ENCODE results near the gene PRR23E.
A peak's percentile ranks its signal among the peaks of the same experiment; 100 is the strongest.

Gene PRR23E

DNA sequence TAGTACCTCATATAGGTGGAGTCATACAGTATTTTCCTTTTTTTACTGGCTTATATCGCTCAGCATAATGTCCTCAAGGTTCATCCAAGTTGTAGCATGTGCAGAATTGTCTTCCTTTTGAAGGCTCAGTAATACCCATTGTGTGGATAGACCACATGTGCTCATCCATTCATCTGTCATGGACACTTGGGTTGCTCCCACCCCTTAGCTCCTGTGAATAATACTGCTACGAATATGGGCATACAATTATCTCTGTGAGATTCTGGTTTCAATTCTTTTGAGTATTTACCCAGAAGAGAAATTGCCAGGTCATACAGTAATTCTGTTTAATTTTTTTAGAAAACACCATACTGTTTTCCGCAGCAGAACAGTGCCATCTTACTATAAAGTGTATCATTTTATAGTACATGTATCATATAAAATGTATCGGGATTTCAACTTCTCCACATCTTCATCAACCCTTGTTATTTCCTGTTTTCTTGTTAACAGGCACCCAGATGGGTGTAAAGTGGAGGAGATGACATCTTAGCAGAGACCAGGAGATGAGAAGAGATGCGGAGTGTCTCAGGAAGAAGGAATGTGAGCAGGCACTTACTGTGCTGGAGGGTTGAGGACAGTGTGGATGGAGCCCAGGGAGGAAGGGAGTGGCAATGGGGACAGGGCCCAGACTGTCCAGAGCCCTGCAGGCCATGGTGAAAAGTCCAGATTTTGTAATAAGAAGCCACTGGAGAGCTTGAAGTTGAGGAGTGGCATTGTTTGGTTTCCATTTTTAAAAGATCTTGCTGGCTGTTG is 27.0 kb upstream of the PRR23E start:
- no peak for DNase-seq

DNA sequence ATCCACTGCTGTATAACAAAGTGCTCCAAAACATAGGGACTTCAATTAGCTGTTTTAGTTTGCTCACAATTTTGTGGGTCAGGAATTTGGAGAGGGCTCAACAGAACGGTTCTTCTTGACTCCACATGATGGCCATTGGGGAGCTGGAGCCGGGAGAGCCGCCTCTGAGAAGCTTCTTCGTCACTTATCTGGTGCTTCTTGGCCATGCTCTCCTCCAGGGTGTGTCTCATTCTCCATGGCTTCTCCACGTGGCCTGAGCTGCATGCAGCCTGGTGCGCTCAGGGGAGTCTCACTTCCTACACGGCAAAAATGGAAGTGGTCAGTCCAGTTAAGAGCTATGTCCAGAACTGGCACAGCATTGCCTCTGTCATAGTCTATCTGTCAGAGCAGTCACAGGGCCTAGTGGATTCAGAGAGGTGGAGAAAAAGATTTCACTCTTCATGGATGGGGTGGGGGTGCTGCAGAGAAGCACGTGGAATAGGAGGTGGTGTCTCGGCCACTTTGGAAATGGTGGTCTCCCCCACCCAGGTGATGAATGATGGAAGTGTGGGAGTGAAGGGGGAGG is 26.3 kb upstream of the PRR23E start:
- DNase-seq = no peak

DNA sequence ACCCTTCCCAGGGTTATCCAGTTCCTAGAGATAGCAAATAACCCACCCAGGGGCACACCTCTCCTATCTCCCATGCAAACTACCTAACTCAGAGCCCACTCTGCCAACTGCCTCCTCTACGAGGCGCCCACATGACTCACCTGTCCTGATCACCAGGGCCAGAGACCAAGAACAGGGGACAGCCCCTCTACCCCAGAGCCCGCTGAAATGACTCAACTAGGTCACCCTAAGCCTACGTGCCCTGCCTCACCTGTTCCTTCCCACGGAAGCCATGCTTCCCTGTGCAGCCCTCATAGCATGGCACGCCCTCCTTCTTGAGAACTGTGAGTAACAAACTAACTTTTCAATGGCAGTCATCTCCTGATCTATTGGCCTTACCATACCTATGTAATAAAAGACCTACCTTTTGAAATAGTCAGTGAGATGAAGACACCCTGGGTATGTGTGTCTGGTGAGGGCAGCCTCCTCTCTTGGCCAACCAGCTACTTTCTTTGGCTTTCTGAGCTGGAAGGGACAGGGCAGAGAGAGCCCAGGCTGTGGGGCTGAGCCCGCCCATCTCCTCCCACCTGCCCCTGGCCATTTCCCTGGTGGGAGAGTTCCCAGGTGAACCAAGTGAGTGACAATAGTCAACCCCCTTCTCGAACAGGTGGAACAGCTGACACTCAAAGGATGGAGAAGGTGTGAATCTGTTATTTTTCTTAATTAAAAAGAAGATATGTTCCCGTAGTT is 25.5 kb upstream of the PRR23E start:
- DNase-seq = peak in 1 of 2 donors; percentile 4

DNA sequence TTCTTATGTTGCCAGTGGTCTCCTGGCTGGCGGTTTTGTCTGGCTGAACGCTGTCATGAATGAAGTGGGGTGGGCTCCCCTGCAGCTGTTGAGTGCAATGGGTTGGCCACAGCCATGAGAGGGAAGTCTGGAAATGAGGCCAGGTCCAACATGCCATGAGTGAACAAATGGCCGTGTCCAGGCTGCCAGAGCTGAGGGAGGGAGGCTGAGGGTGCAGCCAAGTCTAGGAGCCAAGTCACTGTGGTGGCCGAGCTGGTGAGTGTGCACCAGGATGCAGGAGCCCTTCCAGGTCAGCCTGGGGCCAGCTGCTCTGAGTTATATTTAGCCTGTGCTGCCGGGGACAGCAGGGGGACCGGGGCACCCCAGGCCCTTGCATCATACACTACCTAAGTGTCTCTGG is 24.7 kb upstream of the PRR23E start:
- no peak for DNase-seq

DNA sequence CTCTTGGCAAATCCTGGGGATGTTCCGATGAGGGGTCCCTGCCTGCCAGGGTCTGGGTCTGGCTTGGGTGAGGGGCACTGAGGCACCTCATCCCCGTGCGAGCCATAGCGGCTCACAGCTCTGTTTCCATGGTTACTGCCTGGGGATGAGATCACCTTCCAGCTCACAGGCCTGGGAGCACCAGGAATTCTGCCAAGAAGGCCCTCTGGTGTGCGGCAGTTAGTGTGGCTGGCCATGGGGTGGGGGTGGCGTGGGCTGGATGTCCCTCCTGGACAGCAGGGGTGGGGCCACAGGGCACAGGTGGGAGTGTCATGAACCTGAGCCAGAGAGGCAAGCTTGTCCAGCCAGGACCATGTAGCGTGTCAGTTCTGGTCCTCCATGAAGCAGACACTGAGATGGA is 22.1 kb upstream of the PRR23E start:
- no peak for DNase-seq

DNA sequence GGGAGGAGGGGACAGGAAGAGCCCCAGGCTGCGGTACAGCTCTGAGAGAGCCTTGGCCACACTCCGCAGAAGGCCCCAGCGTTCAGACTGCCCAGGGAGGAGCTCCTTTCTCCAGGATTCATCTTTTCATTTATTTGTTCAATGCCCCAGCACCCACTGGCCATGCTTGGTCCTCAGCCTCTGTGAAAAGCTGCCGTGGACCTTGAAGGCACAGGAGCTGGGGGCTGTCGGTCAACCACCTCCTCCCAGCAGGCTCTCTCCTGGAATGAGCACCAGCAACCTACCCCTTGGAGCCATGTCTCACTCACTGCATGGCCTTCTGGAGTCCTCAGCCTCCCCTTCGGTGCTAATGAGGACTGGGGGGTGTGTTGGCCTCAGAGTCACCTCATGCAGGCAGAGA is 21.6 kb upstream of the PRR23E start:
- DNase-seq = no peak

DNA sequence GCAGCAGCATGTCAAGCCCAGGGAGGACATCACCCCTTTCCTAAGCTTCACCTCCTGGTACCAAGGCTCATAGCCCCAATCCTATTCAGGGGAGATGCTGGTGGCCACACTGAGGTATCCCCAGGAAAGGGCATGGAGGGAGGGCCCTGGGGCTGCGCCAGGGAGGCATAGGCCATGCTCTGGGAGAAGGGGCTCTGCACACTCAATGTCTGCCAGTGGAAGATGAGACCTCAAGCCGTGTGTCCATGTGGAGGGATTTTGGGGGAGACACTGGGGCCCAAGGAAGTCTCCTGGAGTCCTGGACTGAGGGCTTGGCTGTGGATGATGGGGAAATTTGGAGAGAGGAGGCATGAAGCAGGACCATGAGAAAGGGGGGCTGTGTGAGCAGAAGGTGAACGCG is 21.2 kb upstream of the PRR23E start:
- DNase-seq = peak in 1 of 2 donors; percentile 2

DNA sequence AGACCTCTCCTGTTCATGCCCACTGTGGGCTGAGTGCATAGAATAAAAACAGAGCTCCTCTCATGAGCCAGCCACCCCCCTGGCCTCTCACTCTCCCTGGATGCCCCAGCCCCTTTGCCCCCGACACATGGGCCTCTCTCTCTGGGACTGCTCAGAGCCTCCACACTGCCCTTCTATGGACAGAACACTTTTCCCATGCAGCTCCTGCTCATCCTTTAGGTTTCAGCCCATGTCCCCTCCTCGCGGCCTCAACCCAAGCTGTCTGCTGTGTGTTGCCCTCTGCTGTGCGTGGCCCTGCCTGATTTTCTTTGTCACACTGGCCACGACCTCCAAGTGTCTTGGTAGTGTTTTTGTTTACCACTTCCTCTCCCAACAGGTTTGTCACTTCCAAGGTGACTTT is 20.7 kb upstream of the PRR23E start:
- peak in 1 of 2 donors; percentile 1 for DNase-seq

DNA sequence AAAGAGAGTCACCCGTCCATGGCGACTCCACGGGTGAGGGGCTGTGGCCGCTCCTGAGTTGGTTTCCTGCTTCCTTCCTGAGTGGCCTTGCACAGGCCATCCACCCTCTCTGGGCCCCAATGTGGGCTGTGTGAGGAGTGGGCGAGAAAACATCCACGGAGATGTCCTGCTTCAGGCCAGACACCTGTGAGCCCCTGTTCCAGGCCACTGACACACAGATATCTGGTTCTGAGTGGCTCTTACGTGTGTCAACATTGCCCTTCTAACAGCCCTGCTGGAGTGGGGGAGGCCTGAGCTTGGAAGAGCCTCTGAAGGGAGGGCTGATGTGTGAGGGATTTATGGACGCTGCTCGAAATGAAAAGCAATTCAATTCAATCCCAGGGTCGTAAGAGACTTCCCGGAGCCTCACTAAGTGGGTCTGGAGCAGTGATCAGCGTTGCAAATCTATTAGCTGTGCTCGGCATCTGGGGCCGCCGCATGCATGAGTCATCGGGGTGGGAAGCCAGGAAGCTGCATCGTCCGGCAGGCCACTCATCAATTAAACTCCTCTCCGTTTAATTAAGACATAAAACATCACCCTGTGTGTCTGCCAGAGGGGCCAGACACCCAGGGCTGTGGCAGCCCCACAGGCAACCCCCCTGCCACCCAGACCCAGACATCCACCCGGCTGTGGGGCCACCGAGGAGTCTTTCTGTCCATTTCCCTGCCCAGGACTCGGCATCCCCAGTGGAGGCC is 20.0 kb upstream of the PRR23E start:
- peak in 1 of 2 donors; percentile 2 for DNase-seq

DNA sequence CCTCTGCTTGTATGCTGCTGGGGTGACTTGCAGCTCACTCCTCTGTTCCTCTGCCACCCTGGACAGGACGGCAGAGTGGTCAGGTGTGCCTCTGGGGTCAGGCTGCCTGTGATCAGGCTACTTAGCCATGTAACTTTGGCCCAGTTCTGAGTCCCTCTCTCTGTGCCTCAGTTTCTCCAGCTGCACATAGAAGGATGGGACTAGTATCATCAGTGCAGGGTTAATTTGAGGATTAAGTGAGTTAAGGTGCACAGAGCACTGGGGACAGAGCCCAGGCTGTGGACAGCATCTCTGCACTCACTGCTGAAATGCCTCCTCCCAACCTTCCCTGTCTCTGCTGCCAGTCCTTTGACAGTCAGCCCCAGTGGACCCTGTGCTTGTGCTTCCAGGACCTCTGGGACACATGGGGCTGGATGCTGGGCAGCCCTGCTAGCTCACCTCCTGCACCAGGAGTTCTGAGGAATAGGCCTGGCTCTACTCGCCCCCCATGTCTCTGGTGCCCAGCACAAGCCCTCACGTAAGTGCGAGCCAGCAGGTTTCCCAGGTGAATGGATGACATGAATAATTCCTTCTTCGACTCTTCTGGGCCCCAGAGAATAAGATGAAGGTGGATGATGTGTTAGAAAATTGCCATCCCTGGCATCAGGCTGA is 19.3 kb upstream of the PRR23E start:
- DNase-seq = no peak

DNA sequence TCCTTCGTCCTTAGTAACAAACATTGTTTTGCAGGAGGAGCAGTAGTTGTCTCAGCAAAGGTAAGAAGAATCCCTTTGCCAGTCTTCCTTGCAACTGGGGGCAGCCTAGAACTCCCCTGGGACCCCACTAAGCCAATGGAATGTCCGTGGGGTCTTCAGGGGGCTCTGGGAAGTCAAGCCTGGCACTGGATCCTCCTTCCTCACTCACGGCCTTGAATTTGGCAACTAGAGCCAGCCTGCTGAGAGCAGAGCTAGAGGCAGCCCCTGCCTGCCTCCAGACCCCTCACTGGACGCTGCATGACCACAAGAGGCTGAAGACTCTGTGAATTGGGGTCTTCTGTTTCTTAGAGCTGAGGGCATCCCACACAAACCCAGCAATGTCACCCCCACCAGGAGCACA is 18.6 kb upstream of the PRR23E start:
- no peak for DNase-seq

DNA sequence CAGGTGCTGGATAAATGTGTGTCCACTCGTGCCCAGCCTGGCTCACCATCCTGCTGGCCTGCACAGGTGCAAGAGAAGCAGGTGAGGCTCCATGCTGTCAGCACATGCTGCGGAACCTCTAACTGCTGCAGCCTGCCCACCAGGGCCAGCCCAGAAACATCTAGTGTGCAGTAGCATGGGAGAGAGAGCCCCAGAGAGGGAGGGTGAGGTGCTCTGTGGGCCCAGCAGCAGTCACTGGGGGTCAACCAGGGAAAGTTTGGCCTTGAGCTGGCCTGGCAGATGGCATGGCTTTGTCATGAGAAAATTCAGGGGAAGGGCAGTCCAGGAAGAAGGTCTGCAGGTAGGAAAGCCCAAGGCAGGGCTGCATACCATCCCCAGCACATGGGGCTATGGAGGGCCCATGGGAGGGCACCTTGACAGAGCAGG is 18.2 kb upstream of the PRR23E start:
- no peak for DNase-seq

DNA sequence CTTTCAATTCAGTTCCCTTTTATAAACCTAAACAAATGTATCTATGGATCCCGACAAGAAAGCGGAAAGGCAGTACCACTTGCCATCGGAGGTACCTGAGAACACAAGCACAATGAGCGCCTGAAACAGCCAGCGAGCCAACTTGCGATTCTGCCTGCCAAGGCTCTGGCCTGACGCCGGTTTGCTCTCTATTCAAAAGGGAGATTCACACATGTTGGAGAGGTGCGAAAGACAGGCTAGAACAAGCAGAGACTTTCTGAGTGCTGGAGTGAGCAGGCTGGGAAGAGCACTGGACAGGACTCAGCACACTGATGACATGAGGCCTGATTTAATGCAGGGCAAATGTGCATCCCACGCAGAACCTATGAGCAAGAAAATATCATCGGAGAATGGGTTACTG is 17.7 kb upstream of the PRR23E start:
- DNase-seq = no peak

DNA sequence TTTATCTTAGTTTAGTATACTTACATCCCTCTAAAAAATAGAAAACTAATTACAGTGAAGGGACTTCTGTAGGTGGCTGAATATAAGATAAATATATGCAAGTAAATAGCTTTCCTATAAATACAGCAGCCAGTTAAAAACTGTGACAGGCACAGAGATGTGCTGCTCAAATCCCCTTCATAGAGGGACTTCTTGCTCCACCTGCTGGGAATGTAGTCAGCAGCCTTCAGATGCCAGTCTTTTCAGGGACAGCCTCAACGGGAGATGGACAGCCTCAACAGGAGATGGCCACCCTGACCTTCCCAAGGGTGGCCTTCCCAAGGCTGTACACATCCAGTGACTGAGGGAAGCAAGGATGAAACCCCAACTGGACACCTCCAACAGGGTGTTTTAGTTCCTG is 15.7 kb upstream of the PRR23E start:
- no peak for DNase-seq

DNA sequence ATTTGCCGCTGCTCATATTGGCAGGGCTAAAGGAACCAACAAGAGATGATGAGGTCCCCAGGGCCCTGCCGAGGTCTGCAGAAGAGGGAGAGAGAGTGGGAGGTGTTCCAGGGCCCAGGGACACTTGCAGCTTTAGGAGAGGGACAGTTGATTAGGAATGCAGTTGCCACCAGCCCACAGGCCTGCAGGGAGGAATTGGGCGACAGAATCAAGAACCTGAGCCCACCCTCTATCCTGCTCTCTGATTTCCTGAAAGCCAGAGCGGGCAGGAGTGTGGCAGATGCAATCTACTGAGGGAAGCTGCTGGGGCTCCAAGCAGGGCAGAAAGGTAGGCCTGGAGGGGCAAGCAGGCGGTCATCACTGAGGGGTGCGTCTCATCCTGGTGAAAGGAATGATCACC is 12.1 kb upstream of the PRR23E start:
- no peak for DNase-seq

DNA sequence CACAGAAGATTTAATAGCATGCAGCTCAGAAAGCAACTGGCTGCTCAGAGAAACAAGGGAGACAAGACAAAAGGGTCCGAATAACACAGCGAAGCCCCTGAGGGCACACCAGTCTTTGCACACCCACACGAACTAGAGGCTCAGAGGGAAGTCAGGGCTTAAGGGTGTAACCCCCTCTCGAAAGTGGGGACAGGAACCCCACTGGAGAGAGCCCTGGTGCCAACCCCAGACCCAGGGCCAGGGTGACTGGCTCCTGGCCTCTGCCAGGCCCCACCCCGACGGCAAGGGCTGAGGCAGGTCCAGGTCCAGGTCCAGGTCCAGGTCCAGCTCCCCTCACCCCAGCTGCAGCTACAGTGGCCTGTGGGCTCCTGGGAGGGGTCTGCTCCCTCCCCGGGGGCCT is 10.5 kb upstream of the PRR23E start:
- DNase-seq = no peak

DNA sequence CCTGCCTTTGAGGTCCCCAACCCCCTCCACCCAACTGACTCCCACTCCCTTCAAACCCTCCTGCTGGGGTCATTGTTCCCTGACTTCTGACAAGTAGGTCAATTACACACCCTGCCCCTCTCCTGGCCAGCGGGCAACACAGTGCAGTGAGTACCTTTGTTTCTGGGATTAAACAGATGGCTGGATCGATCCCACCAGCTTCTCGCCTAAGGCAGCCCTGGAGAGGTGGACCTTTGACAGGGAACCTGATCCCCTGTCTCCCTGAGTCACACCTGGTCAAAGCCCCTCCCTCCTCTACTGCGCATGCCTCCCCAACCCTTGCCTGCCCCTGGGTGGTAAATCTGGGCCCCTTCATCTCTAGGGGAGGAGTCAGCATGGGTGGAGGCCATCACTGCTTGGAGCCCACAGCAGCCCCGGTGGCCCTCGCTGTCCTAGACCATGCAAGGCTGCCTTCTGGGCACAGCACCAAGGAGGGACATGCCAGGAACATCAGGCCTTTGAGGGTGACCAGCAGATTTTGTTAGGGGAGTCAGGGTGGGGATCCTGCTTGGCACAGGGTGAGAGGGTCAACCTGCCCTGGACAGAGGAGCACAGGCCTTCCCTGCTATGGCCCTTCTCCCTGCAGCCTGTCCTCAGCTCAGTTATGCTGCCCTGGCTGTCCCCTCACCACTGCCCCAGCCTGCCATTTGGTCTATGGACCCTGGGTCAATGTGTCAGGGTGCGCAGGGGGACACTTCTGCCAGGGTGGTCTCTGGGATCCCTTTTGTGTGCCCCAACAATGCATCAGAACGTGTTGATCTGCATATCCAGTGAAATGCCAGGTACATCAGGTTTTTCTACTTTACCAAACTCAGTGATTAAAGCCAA is 9.8 kb upstream of the PRR23E start:
- DNase-seq = no peak

DNA sequence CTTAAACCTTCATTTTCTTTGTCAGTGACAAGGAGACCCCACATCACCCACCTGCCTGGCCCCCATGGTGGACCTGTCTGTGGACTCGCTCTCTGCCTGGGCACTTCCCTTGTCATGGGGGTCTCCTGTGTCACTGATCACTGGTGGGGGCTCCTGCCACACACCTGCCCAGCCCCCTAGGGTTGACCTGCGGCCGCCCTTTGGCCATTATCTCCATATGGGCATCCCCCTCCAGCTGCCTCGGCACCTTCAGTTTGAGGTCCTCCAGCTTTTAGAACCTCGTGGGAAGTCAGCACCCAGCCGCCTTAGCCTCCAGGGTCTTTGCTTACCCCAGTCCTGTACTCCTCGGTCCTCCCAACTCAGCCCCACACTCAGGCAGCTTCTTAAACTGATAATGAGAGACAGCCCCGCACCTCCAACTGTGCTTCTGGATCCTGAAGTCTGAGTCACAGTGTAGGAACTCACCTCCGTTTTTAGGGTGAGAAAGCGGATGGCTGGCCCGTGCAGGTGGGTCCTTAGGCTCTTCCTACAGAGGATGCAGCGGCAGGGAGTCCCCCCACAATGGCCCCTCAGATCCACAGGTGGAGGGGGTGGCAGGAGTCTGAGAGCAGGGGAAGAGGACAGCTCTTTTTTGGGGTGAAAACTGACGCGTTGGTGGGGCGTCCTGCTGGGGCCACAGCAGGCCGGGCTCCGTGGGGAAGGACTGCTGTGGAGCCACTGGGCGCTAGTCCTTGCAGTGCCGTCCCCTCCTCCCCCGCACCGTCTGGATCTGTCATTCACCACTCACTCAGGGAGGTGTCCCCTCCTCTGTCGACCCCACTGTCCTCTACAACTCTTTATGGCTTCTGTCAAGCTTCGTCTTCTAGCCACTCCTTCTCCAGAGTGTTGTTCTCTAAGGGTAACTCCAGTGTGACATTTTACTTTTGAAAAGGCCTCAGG is 8.7 kb upstream of the PRR23E start:
- no peak for DNase-seq

DNA sequence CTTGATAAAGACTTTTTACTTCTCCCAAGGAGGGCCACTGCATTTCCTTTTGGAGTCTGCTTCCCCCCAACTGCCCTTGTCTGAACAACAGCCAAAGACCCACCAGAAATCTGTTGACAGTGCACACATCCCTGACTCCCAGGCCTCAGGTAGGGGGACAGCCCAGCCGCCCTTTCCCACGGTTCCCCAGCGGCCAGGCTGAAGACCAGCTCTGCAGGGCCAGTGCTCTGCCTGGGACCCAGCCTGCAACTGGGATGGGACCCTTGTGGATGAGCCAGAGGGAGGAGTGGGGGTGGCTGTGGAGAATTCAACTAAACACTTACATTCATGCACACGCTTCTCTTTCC is 8.1 kb upstream of the PRR23E start:
- no peak for DNase-seq

DNA sequence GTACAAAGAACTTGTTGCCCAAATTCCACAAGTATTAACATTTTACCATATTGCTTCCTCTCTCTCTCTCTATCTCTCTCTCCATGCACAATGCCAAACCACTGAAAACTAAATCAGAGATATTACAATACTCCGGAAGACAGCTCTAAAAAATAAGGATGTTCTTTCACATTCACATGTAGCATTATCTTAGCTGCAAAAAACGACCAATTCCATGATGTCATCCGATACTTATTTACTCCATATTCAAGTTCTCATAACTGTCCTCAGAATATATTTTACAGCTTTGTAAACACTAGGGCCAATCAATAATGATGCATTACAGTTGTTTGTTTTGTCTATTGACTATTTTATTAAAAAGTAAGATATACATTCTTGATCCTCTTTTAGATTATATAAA is 7.7 kb upstream of the PRR23E start:
- no peak for DNase-seq
